Keratinocyte (primary cell): Measurements from ENCODE around the gene OAF. TPM values are rescaled to one million over a fixed set of nuclear protein-coding genes. Genes with fewer than 3 reads are reported as not detected.

Experiments
- DNase-seq: peaks from one replicate; pipeline ENCODE4 v3.0.0-alpha.2; 2011; ENCODE audit warnings: low read depth, missing footprints, low spot score
- FAIRE-seq: peaks from 2 replicates; lab custom pipeline; 2011; peaks lifted over from hg19 to GRCh38; lab: Jason Lieb, UNC
- H2AFZ ChIP-seq: 2 replicates; pipeline ENCODE4 v1.6.0; 2012; ENCODE audit warnings: low read length, control low read depth, inconsistent platforms; ENCODE audit not compliant: control insufficient read depth
- H3K27ac ChIP-seq: 2 replicates; pipeline ENCODE4 v1.5.1; 2011; ENCODE audit warnings: low read length; ENCODE audit not compliant: control insufficient read depth, insufficient read depth
- H3K27me3 ChIP-seq: 3 replicates; pipeline ENCODE4 v1.6.0; 2011; ENCODE audit warnings: low read length; ENCODE audit not compliant: control insufficient read depth, insufficient read depth; ENCODE audit errors: extremely low read depth
- H3K36me3 ChIP-seq, 2 experiments: 2 replicates in 1 of 2; 3 replicates in 1 of 2; pipeline ENCODE4 v1.5.1; 2011; ENCODE audit warnings: low read length in 2 of 2, mild to moderate bottlenecking in 1 of 2; ENCODE audit not compliant: control insufficient read depth in 2 of 2, insufficient read depth in 2 of 2; ENCODE audit errors: extremely low read depth in 1 of 2
- H3K4me1 ChIP-seq: 3 replicates; pipeline ENCODE4 v1.5.1; 2011; ENCODE audit warnings: low read length; ENCODE audit not compliant: control insufficient read depth, insufficient read depth; ENCODE audit errors: extremely low read depth
- H3K4me2 ChIP-seq: 3 replicates; pipeline ENCODE4 v1.6.0; 2011; ENCODE audit warnings: low read depth, low read length; ENCODE audit not compliant: control insufficient read depth, insufficient read depth; ENCODE audit errors: extremely low read depth
- H3K4me3 ChIP-seq, 3 experiments: fragments of 200-600 bp in 1 of 3; sonication (generic) in 1 of 3; 2 replicates in 2 of 3; 3 replicates in 1 of 3; pipeline ENCODE4 v1.5.1; 2011 to 2016; ENCODE audit warnings: low read length in 3 of 3, mild to moderate bottlenecking in 3 of 3, control low read depth in 2 of 3, inconsistent platforms in 1 of 3, low read depth in 1 of 3, mixed read lengths in 1 of 3, mixed run types in 1 of 3, moderate library complexity in 1 of 3; ENCODE audit not compliant: control insufficient read depth in 2 of 3, insufficient read depth in 2 of 3; ENCODE audit errors: extremely low read depth in 1 of 3
- H3K79me2 ChIP-seq: 2 replicates; pipeline ENCODE4 v1.6.0; 2012; ENCODE audit warnings: low read length; ENCODE audit not compliant: control insufficient read depth, insufficient read depth
- H3K9ac ChIP-seq: 3 replicates; pipeline ENCODE4 v1.6.0; 2011; ENCODE audit warnings: low read length; ENCODE audit not compliant: control insufficient read depth, insufficient read depth; ENCODE audit errors: extremely low read depth
- H3K9me1 ChIP-seq: 3 replicates; pipeline ENCODE4 v1.6.0; 2011; ENCODE audit warnings: low read length; ENCODE audit not compliant: control insufficient read depth, insufficient read depth; ENCODE audit errors: extremely low read depth
- H3K9me3 ChIP-seq: 2 replicates; pipeline ENCODE4 v1.5.1; 2012; ENCODE audit warnings: low read depth, low read length; ENCODE audit not compliant: control insufficient read depth
- H4K20me1 ChIP-seq: 3 replicates; pipeline ENCODE4 v1.6.0; 2011; ENCODE audit warnings: low read length; ENCODE audit not compliant: control insufficient read depth, insufficient read depth; ENCODE audit errors: extremely low read depth
- EZH2 ChIP-seq: IDR thresholded peaks from one replicate; pipeline ENCODE4 v1.6.1; 2012; ENCODE audit warnings: inconsistent platforms, mild to moderate bottlenecking, low read length, moderate library complexity
- dilution Hi-C: fragments of 300-500 bp; cut with MboI; formaldehyde crosslinking; loops from one replicate; pipeline ENCODE4 v1.7.0; 2020; ENCODE audit warnings: low sequenced_read_pairs; ENCODE audit not compliant: extremely low pct_ligation_motif_present
- polyA plus RNA-seq, 5 experiments: library from polyadenylated mRNA; depleted of rRNA in 3 of 5; stranded (reverse) in 3 of 5; stranded (forward) in 1 of 5; unstranded in 1 of 5; fragments of >200 nt; gene quantifications; 1 replicate in 1 of 5; 2 replicates in 3 of 5; 3 replicates in 1 of 5; pipeline versions ENCODE4 v1.2.1 to v1.2.3, GENCODE V29; 2011 to 2012; ENCODE audit warnings: missing spikeins in 2 of 5, low read depth in 1 of 5, low replicate concordance in 1 of 5
- TF ChIP-seq, protein P1 (sequence below), 3 experiments: IDR thresholded peaks in 1 of 3; conservative IDR thresholded peaks in 1 of 3; optimal IDR thresholded peaks in 1 of 3; 2 replicates in 2 of 3; 3 replicates in 1 of 3; pipeline versions ENCODE3 to v1.5.1; 2011; ENCODE audit warnings: low read length in 3 of 3, mild to moderate bottlenecking in 3 of 3, moderate library complexity in 2 of 3, control low read depth in 1 of 3, inconsistent platforms in 1 of 3; ENCODE audit not compliant: insufficient read depth in 2 of 3; ENCODE audit errors: extremely low read depth in 1 of 3

OAF gene
- polyA plus RNA-seq, 1 donor (not counting 4 experiments of a cell fraction or from before 2014, with no cell fraction given) = 11.2 TPM

- FAIRE-seq = no peak
- no peak overlapping the region for H3K4me3 ChIP-seq
- no peaks in the 10 kb centered on the region for H3K9me1 ChIP-seq
Measured at GRCh38 chr11:120197977-120198376, 12.9 kb upstream of the OAF start.

GRCh38 chr11:120198403-120198786, 12.4 kb upstream of the OAF start:
- Histone ChIP-seq H4K20me1 (no peaks in the 10 kb centered on the region), H3K27ac (no peak overlapping the region), H3K36me3 (no peaks in the 10 kb centered on the region), H3K9ac (no peak overlapping the region), H3K9me1 (no peaks in the 10 kb centered on the region), H3K9me3 (no peaks in the 10 kb centered on the region), H3K27me3 (peaks cover 13% of the 10 kb centered on the region), H3K4me1 (no peaks in the 10 kb centered on the region), H3K4me2 (no peak overlapping the region), H3K4me3 (no peak overlapping the region), H2AFZ (no peak overlapping the region), H3K79me2 (no peaks in the 10 kb centered on the region)
- dilution Hi-C loops = no loop called here
- TF ChIP-seq, protein P1, sequence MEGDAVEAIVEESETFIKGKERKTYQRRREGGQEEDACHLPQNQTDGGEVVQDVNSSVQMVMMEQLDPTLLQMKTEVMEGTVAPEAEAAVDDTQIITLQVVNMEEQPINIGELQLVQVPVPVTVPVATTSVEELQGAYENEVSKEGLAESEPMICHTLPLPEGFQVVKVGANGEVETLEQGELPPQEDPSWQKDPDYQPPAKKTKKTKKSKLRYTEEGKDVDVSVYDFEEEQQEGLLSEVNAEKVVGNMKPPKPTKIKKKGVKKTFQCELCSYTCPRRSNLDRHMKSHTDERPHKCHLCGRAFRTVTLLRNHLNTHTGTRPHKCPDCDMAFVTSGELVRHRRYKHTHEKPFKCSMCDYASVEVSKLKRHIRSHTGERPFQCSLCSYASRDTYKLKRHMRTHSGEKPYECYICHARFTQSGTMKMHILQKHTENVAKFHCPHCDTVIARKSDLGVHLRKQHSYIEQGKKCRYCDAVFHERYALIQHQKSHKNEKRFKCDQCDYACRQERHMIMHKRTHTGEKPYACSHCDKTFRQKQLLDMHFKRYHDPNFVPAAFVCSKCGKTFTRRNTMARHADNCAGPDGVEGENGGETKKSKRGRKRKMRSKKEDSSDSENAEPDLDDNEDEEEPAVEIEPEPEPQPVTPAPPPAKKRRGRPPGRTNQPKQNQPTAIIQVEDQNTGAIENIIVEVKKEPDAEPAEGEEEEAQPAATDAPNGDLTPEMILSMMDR (optimal IDR thresholded peaks at IDR 0.05 in 1 of 3, IDR thresholded peaks at IDR 0.05 in 1 of 3, conservative IDR thresholded peaks at IDR 0.05 in 1 of 3; ENCODE audit: extremely low read depth in 1 of 3, insufficient read depth in 2 of 3, low read length in 3 of 3) = no peak
- no peak for TF ChIP-seq EZH2
- DNase-seq = no peak
- no peak for FAIRE-seq

More at GRCh38 chr11:120197977-120198376, 12.9 kb upstream of the OAF start:
- TF ChIP-seq, protein P1 (optimal IDR thresholded peaks at IDR 0.05 in 1 of 3, IDR thresholded peaks at IDR 0.05 in 1 of 3, conservative IDR thresholded peaks at IDR 0.05 in 1 of 3; ENCODE audit: extremely low read depth in 1 of 3, insufficient read depth in 2 of 3, low read length in 3 of 3) = no peak
- no peak for TF ChIP-seq EZH2
- H2AFZ ChIP-seq = no peak overlapping the region
- no peak overlapping the region for H3K27ac ChIP-seq
- no peak overlapping the region for H3K4me2 ChIP-seq
- H3K4me1 ChIP-seq = no peaks in the 10 kb centered on the region
- H3K9ac ChIP-seq = no peak overlapping the region
- peaks cover 17% of the 10 kb centered on the region for H3K27me3 ChIP-seq
- no peaks in the 10 kb centered on the region for H3K79me2 ChIP-seq
- DNase-seq = no peak
- dilution Hi-C loops = no loop called here
- H3K36me3 ChIP-seq = no peaks in the 10 kb centered on the region
- H3K9me3 ChIP-seq = no peaks in the 10 kb centered on the region
- no peaks in the 10 kb centered on the region for H4K20me1 ChIP-seq
